Activated naive CD4-positive, alpha-beta T cell treated with anti-CD3 and anti-CD28 coated beads for 36 hours (primary cell): ENCODE measurements around the gene UBE2Z. TPM values are rescaled to one million over a fixed set of nuclear protein-coding genes. Genes with fewer than 3 reads are reported as not detected.
"Not testable (repeated sequence)": the region's sequence is repeated elsewhere in the genome, so short reads cannot be mapped to it uniquely, and the experiment has no call there.

ENCODE experiments used
- CTCF ChIA-PET: fragments of 350-600 bp; sonication (Branson Sonifier 250); formaldehyde crosslinking; loops from one replicate; lab custom pipeline; 2021; ENCODE audit warnings: antibody characterized with exemption; lab: Charles Lee
- DNase-seq: peaks from one replicate; pipeline ENCODE4 v3.0.0-alpha.2; 2020
- H3K27ac Mint-ChIP-seq: one replicate; pipeline ENCODE4 v1.8.0; 2021; ENCODE audit warnings: mild to moderate bottlenecking, mixed read lengths
- H3K27me3 Mint-ChIP-seq: one replicate; pipeline ENCODE4 v1.8.0; 2021; ENCODE audit warnings: low read depth, mixed read lengths
- H3K36me3 Mint-ChIP-seq: one replicate; pipeline ENCODE4 v1.8.0; 2021; ENCODE audit warnings: low read depth, mixed read lengths
- H3K4me1 Mint-ChIP-seq: one replicate; pipeline ENCODE4 v1.8.0; 2021; ENCODE audit warnings: low read depth, mixed read lengths
- H3K4me3 Mint-ChIP-seq: one replicate; pipeline ENCODE4 v1.8.0; 2021; ENCODE audit warnings: mild to moderate bottlenecking, moderate library complexity, mixed read lengths
- H3K9me3 Mint-ChIP-seq: one replicate; pipeline ENCODE4 v1.8.0; 2021; ENCODE audit warnings: mixed read lengths
- intact Hi-C: fragments of 100-400 bp; cut with micrococcal nuclease; formaldehyde crosslinking; loops from one replicate; pipeline ENCODE4 v1.15.1; 2023
- total RNA-seq, 2 experiments: library from RNA; stranded (reverse); gene quantifications; one replicate each; pipeline ENCODE4 v1.2.3, GENCODE V29; 2021

Gene UBE2Z
- 10 to 100 TPM; 76.1 to 76.9 TPM for total RNA-seq

GRCh38 chr17:48908047-48908843, at the start of gene UBE2Z:
TSS of gene UBE2Z (plus strand) at chr17:48908407. CDS start at chr17:48908504, 97 bp downstream.
- H3K27me3 Mint-ChIP-seq: no peaks in the 10 kb centered on the region
- peak within 1 kb of the TSS; percentile 96 for H3K27ac Mint-ChIP-seq
- peak; percentile 93 for DNase-seq
- peaks cover 44% of the 10 kb centered on the region for H3K4me1 Mint-ChIP-seq
- CTCF ChIA-PET: interaction anchor here (1.0 to 1.2 kb wide), 3 partner anchors 16 to 124 kb away, joined by 3 to 5 read pairs (median 3); partner anchors contain the start of gene ATP5MC1
- intact Hi-C loops: loop anchor here (1.0 to 2.0 kb wide), 3 partner anchors 8 to 77 kb away; partner anchors contain the start of genes ATP5MC1 and CALCOCO2
- H3K36me3 Mint-ChIP-seq: peaks cover 24% of the 10 kb centered on the region
- peak within 1 kb of the TSS; percentile 88 for H3K4me3 Mint-ChIP-seq
- H3K9me3 Mint-ChIP-seq: no peaks in the 10 kb centered on the region

- Mint-ChIP-seq H3K36me3 (peaks cover 27% of the 10 kb centered on the region), H3K9me3 (no peaks in the 10 kb centered on the region), H3K4me1 (no peaks in the 10 kb centered on the region), H3K4me3 (no peak overlapping the region), H3K27ac (no peak overlapping the region), H3K27me3 (no peaks in the 10 kb centered on the region)
- no peak for DNase-seq
- intact Hi-C loops: no loop called here
- CTCF ChIA-PET: interaction anchor here (0.5 to 1.9 kb wide), 5 partner anchors 18 to 55 kb away, joined by 3 to 6 read pairs (median 3); no protein-coding TSS in a partner anchor
These were observed 48.2 kb upstream of the UBE2Z start for GRCh38 chr17:48860034-48860433.

DNA sequence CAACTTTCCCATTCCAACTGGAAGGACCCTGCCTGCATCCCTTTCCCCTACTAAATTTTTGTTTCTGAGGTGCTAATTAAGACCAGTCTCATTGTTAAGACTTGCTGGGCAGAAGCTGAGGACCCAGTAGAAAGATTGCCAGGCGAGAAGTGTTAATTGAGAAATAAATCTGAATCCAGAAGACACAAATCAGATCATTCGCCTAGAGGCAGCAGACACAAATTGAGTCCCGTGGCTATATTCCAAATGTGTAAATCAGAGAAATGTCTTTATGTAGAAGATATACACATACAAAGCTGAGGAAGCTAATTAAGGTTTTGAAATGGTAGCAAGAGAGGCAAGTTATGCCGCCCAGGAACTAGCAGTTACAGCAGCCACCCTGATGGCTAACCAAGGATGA, 47.8 kb upstream of the UBE2Z start:
- H3K36me3 Mint-ChIP-seq: peaks cover 28% of the 10 kb centered on the region
- no peaks in the 10 kb centered on the region for H3K9me3 Mint-ChIP-seq
- intact Hi-C loops: no loop called here
- no peak overlapping the region for H3K4me3 Mint-ChIP-seq
- no peaks in the 10 kb centered on the region for H3K4me1 Mint-ChIP-seq
- CTCF ChIA-PET: interaction anchor here (0.6 to 1.2 kb wide), 2 partner anchors 20 to 56 kb away, joined by 3 read pairs; no protein-coding TSS in a partner anchor
- no peak overlapping the region for H3K27ac Mint-ChIP-seq
- H3K27me3 Mint-ChIP-seq: no peaks in the 10 kb centered on the region
- DNase-seq: no peak

GRCh38 chr17:48868916-48869500, 39.2 kb upstream of the UBE2Z start:
- peaks cover 4% of the 10 kb centered on the region for H3K4me1 Mint-ChIP-seq
- H3K9me3 Mint-ChIP-seq: no peaks in the 10 kb centered on the region
- no peaks in the 10 kb centered on the region for H3K27me3 Mint-ChIP-seq
- DNase-seq: no peak
- peaks cover 8% of the 10 kb centered on the region for H3K36me3 Mint-ChIP-seq
- intact Hi-C loops: no loop called here
- H3K4me3 Mint-ChIP-seq: no peak overlapping the region
- CTCF ChIA-PET: interaction anchor here (0.6 to 13.9 kb wide), 6 partner anchors 10 to 137 kb away, joined by 3 to 348 read pairs (median 5); partner anchors contain the start of gene TTLL6
- no peak overlapping the region for H3K27ac Mint-ChIP-seq

DNA sequence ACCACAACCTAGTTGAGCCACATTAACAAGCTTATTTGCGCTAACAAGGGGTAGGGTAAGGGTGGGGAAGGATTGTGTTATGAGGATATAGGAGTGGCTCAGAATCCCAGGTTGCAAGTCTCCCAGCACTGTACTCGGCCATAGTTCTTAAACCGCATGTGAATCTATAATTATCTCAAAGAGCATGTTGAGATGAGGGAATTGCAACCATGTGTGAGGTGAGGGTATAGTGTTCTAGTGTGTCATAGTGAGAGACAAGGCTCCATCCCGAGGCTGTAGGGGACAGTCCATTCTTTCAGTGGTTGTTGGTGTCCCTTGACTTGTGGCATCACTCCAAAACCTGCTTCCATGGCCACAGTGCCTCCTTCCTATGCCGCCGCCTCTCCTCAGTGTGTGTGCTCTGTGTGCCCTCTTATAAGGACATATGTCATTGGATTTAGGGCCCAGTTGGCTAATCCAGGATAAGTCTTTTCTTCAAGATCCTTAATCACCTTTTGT, 38.3 kb upstream of the UBE2Z start:
- H3K27ac Mint-ChIP-seq: no peak overlapping the region
- peaks cover under 1% of the 10 kb centered on the region for H3K27me3 Mint-ChIP-seq
- intact Hi-C loops: no loop called here
- peaks cover 4% of the 10 kb centered on the region for H3K36me3 Mint-ChIP-seq
- no peak for DNase-seq
- H3K4me3 Mint-ChIP-seq: no peak overlapping the region
- H3K4me1 Mint-ChIP-seq: peaks cover 4% of the 10 kb centered on the region
- CTCF ChIA-PET: interaction anchor here (0.9 to 13.9 kb wide), 4 partner anchors 9 to 137 kb away, joined by 3 to 348 read pairs (median 4); partner anchors contain the start of gene TTLL6
- no peaks in the 10 kb centered on the region for H3K9me3 Mint-ChIP-seq

DNA sequence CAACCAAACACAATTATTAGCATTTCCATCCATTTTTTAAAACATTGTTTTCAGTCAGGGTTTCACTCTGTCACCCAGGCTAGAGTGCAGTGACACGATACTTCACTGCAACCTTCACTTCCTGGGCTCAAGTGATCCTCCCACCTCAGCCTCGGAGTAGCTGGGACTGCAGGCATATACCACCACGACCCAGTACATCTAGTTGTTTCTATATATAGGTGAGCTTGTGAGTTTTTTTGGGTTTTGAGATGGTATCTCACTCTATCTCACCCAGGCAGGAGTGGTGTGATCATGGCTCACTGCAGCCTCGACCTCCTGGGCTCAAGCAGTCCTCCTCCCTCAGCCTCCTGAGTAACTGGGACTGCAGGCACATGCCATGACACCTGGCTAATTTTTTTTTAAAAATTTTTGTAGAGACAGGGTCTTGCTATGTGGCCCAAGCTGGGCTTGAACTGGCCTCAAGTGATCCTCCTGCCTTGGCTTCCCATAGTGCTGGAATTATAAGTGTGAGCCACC, 37.1 kb upstream of the UBE2Z start:
- Mint-ChIP-seq H3K4me3 (no peak overlapping the region), H3K27me3 (peaks cover 2% of the 10 kb centered on the region), H3K36me3 (peaks cover under 1% of the 10 kb centered on the region), H3K9me3 (no peaks in the 10 kb centered on the region), H3K4me1 (peaks cover 4% of the 10 kb centered on the region), H3K27ac (no peak overlapping the region)
- intact Hi-C loops: no loop called here
- no peak for DNase-seq
- CTCF ChIA-PET: interaction anchor here (0.6 to 13.9 kb wide), 4 partner anchors 8 to 61 kb away, joined by 3 to 348 read pairs (median 4); partner anchors contain the start of gene TTLL6

DNA sequence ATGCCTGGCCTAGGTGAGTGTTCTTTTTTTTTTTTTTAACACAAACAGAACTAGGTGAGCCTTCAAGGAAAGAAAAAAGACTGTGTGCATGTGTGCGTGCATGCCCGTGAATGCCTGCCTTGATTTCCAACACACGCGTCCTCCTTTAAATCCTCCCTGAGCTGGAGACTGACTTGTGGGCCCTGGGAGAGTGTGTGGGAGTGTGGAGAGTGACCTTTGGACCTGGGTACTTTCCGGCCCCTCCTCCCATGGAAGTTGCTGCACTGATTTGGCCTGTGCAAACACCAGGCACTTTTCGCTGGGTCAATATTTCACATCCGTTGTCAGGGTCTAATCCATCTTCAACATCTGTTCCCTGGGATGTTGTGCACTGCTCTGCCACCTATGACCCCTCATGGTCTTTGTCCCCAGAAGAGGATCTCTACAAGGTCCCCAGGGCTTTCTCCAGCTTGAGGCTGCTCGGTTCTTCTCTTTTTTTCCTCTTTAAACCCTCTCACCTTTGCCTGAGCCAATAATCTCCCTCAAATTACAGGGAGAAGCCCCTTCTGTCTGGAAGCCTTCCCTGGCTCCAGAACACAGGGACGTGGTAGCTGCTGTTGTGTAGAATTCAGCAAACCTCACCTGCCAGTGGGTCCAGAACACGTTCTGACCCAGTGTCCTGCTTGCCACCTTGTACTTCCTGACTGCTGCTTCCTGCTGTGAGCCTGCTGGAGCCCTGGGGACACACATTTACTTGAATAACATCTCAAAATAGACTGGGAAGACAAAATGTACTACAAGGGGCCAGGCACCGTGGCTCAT, 36.5 kb upstream of the UBE2Z start:
- intact Hi-C loops: no loop called here
- H3K4me1 Mint-ChIP-seq: peaks cover 4% of the 10 kb centered on the region
- H3K27ac Mint-ChIP-seq: no peak overlapping the region
- H3K9me3 Mint-ChIP-seq: no peaks in the 10 kb centered on the region
- H3K27me3 Mint-ChIP-seq: peaks cover 2% of the 10 kb centered on the region
- no peak for DNase-seq
- H3K36me3 Mint-ChIP-seq: no peaks in the 10 kb centered on the region
- no peak overlapping the region for H3K4me3 Mint-ChIP-seq
- CTCF ChIA-PET: interaction anchor here (0.6 to 13.9 kb wide), 4 partner anchors 7 to 61 kb away, joined by 3 to 348 read pairs (median 4); partner anchors contain the start of gene TTLL6

DNA sequence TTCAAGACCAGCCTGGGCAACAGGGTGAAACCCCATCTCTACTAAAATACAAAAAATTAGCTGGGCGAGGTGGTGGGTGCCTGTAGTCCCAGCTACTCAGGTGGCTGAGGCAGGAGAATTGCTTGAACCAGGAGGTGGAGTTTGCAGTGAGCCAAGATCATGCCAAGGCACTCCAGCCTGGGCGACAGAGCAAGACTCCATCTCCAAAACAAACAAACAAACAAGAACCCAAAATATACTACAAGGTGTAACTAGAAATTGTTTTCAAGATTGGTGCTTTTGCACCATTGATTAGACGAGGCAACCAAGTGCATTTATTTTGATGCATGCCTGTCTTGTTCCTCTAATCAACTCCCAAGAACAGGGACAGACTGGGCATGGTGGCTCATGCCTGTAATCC, 35.8 kb upstream of the UBE2Z start:
- DNase-seq, H3K4me3 Mint-ChIP-seq, intact Hi-C loops, H3K27ac Mint-ChIP-seq, H3K4me1 Mint-ChIP-seq, H3K27me3 Mint-ChIP-seq, H3K36me3 Mint-ChIP-seq, H3K9me3 Mint-ChIP-seq: not testable (repeated sequence)
- CTCF ChIA-PET: interaction anchor here (13.9 kb wide), 1 partner anchor 62 kb away, joined by 348 read pairs; the partner anchor contains the start of gene TTLL6

DNA sequence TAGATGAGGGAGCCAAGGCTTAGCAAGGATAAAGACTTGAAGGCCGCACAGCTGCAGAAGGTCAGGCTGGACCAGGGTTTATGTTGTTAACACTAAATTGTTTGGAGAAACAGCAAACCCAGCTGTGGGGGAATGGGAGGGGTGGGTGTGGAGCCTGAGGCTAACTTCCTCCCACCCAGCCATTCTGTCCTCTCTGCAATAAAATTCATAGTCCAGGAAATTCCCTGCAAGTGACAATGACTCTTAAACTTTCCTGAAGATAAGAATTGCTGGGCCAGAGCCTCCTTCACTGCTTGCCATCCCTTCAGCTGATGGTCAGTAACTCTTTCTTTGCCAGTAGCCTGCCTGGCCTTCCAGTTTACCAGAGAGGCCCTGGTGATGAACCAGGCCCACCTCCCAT, 35.0 kb upstream of the UBE2Z start:
- Mint-ChIP-seq H3K9me3 (no peaks in the 10 kb centered on the region), H3K4me3 (no peak overlapping the region), H3K36me3 (no peaks in the 10 kb centered on the region), H3K4me1 (peaks cover 4% of the 10 kb centered on the region), H3K27ac (no peak overlapping the region), H3K27me3 (peaks cover 6% of the 10 kb centered on the region)
- CTCF ChIA-PET: interaction anchor here (0.8 to 13.9 kb wide), 6 partner anchors 9 to 149 kb away, joined by 3 to 348 read pairs (median 4); partner anchors contain the start of gene TTLL6
- DNase-seq: no peak
- intact Hi-C loops: no loop called here

DNA sequence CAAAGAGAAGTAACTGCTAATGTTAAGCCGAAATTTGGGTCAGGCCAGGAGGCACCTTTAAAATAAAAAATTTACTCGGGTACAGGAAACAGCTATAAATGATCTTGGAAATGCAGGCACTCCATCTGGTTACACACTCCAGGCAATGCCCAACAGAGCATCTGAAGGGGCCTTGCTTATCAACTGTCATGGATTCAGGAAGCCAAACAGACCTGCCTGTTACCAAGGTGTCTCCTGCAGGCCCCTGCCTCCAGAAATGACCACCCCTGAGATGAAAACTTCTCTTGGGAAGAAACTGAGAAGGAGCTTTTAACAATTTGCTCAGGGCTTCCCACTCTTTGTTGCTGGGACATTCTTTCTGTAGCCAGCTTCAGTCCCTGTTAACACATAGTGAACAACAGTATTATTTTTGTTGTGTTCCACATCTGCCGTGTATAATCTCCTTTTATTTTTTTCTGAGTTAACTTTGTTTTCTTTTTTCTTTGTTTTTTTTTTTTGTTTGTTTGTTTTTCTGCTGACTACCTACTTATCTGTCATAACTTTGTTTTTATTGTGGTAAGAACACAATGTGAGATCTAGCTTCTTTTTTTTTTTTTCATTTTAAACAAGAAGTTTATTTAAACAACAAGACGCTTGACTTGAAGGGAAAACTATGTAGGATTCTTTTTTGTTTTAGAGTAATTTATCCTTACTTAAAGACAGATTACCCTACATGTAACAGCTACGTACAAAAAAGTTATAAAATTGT, 34.3 kb upstream of the UBE2Z start:
- H3K4me1 Mint-ChIP-seq: peaks cover 4% of the 10 kb centered on the region
- H3K27ac Mint-ChIP-seq: no peak overlapping the region
- peaks cover 6% of the 10 kb centered on the region for H3K27me3 Mint-ChIP-seq
- H3K9me3 Mint-ChIP-seq: no peaks in the 10 kb centered on the region
- no peaks in the 10 kb centered on the region for H3K36me3 Mint-ChIP-seq
- CTCF ChIA-PET: interaction anchor here (0.6 to 13.9 kb wide), 8 partner anchors 10 to 197 kb away, joined by 3 to 348 read pairs (median 4); partner anchors contain the start of gene TTLL6
- H3K4me3 Mint-ChIP-seq: no peak overlapping the region
- intact Hi-C loops: no loop called here
- no peak for DNase-seq
